Progenitor cell of endocrine pancreas (in vitro differentiated cells): Measurements from ENCODE around the gene NUPR1. TPM values are rescaled to one million over a fixed set of nuclear protein-coding genes. Genes with fewer than 3 reads are reported as not detected.
"Not testable (repeated sequence)": the region's sequence is repeated elsewhere in the genome, so short reads cannot be mapped to it uniquely, and the experiment has no call there.

ENCODE experiments used
- DNase-seq: peaks from one replicate; pipeline ENCODE4 v3.0.0; 2021; ENCODE audit warnings: low spot score; ENCODE audit not compliant: unreplicated experiment
- H3K27ac Mint-ChIP-seq: 2 replicates; pipeline ENCODE4 v1.8.0; 2021; ENCODE audit warnings: mild to moderate bottlenecking, moderate library complexity, mixed read lengths
- H3K27me3 Mint-ChIP-seq: 2 replicates; pipeline ENCODE4 v1.8.0; 2021; ENCODE audit warnings: mixed read lengths
- H3K36me3 Mint-ChIP-seq: 2 replicates; pipeline ENCODE4 v1.8.0; 2022; ENCODE audit warnings: mixed read lengths; ENCODE audit not compliant: insufficient read depth
- H3K4me1 Mint-ChIP-seq: 2 replicates; pipeline ENCODE4 v1.8.0; 2021; ENCODE audit warnings: low read depth, mixed read lengths
- H3K4me3 Mint-ChIP-seq: 2 replicates; pipeline ENCODE4 v1.8.0; 2021; ENCODE audit warnings: low read depth, mild to moderate bottlenecking, moderate library complexity, mixed read lengths
- H3K9me3 Mint-ChIP-seq: 2 replicates; pipeline ENCODE4 v1.8.0; 2021; ENCODE audit warnings: low read depth, mixed read lengths
- total RNA-seq: library from RNA; stranded (reverse); gene quantifications from 2 replicates; pipeline ENCODE4 v1.2.1, GENCODE V29; 2021
- TF ChIP-seq, protein P1 (sequence below): fragments of 200-600 bp; sonication (generic); IDR thresholded peaks from one replicate; pipeline ENCODE4 v1.5.0; 2021; ENCODE audit warnings: antibody characterized with exemption, mild to moderate bottlenecking; ENCODE audit not compliant: unreplicated experiment

Gene NUPR1
- total RNA-seq, 1 donor from 2014 or later = not detected

DNA sequence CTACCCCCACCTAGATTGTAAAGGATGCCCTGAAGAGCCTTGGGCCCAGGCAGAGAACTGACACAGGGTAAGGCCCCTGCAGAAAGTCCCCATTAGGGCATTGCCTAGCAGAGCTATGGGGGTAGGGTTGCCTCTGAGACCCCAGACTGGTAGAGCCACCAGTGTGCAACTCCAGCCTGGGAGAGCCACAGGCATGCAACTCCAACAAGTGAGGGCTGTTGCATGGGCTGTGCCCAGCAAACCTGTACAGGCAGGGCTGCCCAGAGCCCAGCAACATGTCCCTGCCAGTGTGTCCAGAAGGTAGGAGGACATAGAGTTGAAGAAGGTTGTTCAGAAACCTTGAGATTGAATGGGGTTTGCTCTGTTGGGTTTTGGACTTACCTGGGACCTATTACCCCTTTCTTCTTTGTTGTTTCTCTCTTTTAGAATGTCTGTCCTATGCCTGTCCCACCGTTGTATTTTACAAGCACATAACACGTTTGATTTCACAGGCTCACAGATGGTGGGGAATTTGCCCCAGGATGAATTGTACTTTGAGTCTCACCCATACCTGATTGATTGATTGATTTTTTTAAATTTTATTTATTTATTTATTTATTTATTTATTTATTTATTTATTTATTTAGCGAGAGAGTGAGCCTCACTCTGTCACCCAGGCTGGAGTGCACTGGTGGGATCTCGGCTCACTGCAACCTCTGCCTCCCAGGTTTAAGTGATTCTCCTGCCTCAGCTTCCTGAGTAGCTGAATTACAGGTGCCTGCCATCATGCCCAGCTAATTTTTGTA lies 31.4 kb upstream of the NUPR1 start:
- no peak for DNase-seq
- Mint-ChIP-seq H3K27ac (no peak overlapping the region), H3K4me3 (no peak overlapping the region), H3K9me3 (peaks cover 9% of the 10 kb centered on the region), H3K27me3 (no peaks in the 10 kb centered on the region), H3K36me3 (peaks cover 17% of the 10 kb centered on the region), H3K4me1 (peaks cover 2% of the 10 kb centered on the region)
- TF ChIP-seq, protein P1, sequence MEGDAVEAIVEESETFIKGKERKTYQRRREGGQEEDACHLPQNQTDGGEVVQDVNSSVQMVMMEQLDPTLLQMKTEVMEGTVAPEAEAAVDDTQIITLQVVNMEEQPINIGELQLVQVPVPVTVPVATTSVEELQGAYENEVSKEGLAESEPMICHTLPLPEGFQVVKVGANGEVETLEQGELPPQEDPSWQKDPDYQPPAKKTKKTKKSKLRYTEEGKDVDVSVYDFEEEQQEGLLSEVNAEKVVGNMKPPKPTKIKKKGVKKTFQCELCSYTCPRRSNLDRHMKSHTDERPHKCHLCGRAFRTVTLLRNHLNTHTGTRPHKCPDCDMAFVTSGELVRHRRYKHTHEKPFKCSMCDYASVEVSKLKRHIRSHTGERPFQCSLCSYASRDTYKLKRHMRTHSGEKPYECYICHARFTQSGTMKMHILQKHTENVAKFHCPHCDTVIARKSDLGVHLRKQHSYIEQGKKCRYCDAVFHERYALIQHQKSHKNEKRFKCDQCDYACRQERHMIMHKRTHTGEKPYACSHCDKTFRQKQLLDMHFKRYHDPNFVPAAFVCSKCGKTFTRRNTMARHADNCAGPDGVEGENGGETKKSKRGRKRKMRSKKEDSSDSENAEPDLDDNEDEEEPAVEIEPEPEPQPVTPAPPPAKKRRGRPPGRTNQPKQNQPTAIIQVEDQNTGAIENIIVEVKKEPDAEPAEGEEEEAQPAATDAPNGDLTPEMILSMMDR = no peak

DNA sequence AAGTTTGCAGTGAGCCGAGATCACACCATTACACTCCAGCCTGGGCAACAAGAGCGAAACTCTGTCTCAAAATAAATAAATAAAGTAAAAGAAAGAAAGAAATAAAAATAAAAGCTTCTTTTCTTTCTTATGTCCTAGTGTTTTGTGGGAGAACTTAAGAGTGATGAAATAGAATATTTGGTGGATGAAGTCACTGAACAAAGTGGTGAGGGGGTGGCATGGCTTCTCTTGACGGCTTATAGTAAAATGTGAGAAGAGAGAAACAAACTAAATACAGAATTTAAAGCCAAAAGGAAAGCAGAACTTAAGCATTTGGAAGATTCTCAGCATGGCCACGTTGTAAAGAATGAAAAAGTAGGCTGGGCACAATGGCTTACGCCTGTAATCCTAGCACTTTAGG lies 30.2 kb upstream of the NUPR1 start:
- peaks cover 2% of the 10 kb centered on the region for H3K4me1 Mint-ChIP-seq
- no peak for DNase-seq
- H3K27me3 Mint-ChIP-seq = no peaks in the 10 kb centered on the region
- H3K36me3 Mint-ChIP-seq = peaks cover 19% of the 10 kb centered on the region
- TF ChIP-seq, protein P1 = no peak
- no peak overlapping the region for H3K27ac Mint-ChIP-seq
- no peak overlapping the region for H3K4me3 Mint-ChIP-seq
- H3K9me3 Mint-ChIP-seq = peaks cover 9% of the 10 kb centered on the region

DNA sequence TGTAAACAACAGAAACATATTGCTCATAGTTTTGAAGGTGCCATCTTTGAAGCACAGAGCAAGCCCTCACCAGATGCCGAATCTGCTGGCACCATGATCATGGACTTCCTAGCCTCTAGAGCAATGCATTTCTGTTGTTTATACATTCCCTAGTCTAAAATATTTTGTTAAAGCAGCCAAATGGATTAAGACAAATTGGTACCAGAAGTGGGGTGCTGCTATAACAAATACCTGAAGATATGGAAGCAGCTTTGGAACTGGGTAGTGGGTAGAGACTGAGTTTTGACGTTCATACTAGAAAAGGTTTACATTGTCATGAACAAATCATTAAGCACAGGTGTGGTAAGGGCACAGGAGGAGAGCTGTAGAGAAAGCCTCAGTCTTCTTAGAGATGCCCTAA lies 28.5 kb upstream of the NUPR1 start:
- Mint-ChIP-seq H3K4me3 (no peak overlapping the region), H3K27ac (no peak overlapping the region), H3K4me1 (no peaks in the 10 kb centered on the region), H3K36me3 (peaks cover 19% of the 10 kb centered on the region), H3K27me3 (no peaks in the 10 kb centered on the region), H3K9me3 (peaks cover 9% of the 10 kb centered on the region)
- TF ChIP-seq, protein P1 = no peak
- no peak for DNase-seq

DNA sequence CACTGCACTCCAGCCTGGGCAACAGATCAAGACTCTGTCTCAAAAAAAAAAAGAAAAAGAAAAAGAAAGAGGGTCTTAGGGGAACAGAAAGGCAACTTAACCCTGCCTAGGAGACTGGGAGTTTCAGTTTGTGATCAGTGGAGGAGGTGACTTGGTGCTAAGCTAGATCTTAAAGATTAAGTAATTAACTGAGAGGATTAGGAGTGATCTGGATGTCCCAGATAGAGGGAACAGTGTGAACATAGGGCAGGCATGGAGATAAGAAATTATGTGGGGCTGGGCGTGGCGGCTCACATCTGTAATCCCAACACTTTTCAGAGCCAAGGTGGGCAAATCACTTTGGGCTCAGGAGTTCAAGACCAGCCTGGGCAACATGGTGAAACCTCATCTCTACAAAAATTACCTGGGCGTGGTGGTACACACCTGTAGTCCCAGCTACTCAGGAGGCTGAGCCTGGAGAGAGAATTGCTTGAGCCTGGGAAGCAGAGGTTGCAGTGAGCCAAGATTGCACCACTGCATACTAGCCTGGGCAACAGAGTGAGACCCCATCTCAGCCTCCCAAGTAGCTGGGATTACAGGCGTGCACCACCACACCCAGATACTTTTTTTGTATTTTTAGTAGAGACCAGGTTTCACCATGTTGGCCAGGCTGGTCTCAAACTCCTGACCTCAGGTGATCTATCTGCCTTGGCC lies 27.6 kb upstream of the NUPR1 start:
- H3K4me3 Mint-ChIP-seq, H3K4me1 Mint-ChIP-seq, H3K9me3 Mint-ChIP-seq, H3K27me3 Mint-ChIP-seq, H3K27ac Mint-ChIP-seq, DNase-seq: not testable (repeated sequence)
- H3K36me3 Mint-ChIP-seq = peaks cover 19% of the 10 kb centered on the region

DNA sequence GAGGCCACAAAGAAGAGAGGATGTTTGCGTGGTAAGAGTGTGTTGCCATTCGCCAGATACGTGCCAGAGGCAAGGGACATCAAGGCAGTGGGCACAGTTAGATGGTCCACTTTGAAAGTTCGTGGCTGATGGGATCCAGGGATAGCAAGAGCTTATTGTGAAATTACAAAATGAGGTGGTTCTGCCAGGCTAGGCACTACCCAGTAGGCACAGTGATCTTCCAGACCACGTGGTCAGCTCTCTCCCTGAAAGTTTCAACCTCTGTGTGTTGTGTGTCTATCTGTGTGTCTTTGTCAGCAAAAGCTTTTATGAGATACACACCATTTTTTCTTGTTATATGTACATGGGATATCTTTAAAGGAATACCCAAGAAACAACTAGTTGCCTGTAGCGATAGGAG lies 24.4 kb upstream of the NUPR1 start:
- peaks cover 24% of the 10 kb centered on the region for H3K36me3 Mint-ChIP-seq
- peaks cover 9% of the 10 kb centered on the region for H3K9me3 Mint-ChIP-seq
- H3K27me3 Mint-ChIP-seq = no peaks in the 10 kb centered on the region
- no peak overlapping the region for H3K4me3 Mint-ChIP-seq
- H3K27ac Mint-ChIP-seq = peak overlapping the region; percentile 78
- TF ChIP-seq, protein P1 = no peak
- no peak for DNase-seq
- peaks cover 3% of the 10 kb centered on the region for H3K4me1 Mint-ChIP-seq
